Liver (tissue), 9 donors: ENCODE results near the gene ATP10A. TPM values are rescaled to one million over a fixed set of nuclear protein-coding genes. Genes with fewer than 3 reads are reported as not detected.

Source experiments
- DNase-seq: peaks from one replicate; pipeline ENCODE4 v3.0.0-alpha.2; 2017; ENCODE audit warnings: low spot score
- H3K27ac ChIP-seq, 2 donors: one replicate each; pipeline ENCODE4 v1.7.0; 2013; ENCODE audit warnings: inconsistent platforms in 2 of 2, low read length in 2 of 2, control low read depth in 1 of 2, low read depth in 1 of 2, mild to moderate bottlenecking in 1 of 2
- H3K27me3 ChIP-seq, 4 donors: one replicate each; pipeline versions ENCODE4 v1.6.1 to v1.7.0; 2013; ENCODE audit warnings: low read length in 3 of 4, inconsistent platforms in 1 of 4, mild to moderate bottlenecking in 1 of 4, moderate library complexity in 1 of 4; ENCODE audit not compliant: control insufficient read depth in 4 of 4, insufficient read depth in 4 of 4
- H3K36me3 ChIP-seq, 4 donors: one replicate each; pipeline versions ENCODE4 v1.6.1 to v1.7.0; 2013; ENCODE audit warnings: low read length in 3 of 4, mild to moderate bottlenecking in 3 of 4, low read depth in 1 of 4, moderate library complexity in 1 of 4; ENCODE audit not compliant: control insufficient read depth in 4 of 4, insufficient read depth in 3 of 4
- H3K4me1 ChIP-seq, 4 donors: one replicate each; pipeline versions ENCODE4 v1.6.1 to v1.7.0; 2013; ENCODE audit warnings: low read length in 3 of 4, mild to moderate bottlenecking in 3 of 4, moderate library complexity in 1 of 4; ENCODE audit not compliant: control insufficient read depth in 4 of 4, insufficient read depth in 4 of 4
- H3K4me3 ChIP-seq, 3 donors: one replicate each; pipeline versions ENCODE4 v1.6.1 to v1.7.0; 2013; ENCODE audit warnings: low read length in 3 of 3, control low read depth in 1 of 3, low read depth in 1 of 3, mild to moderate bottlenecking in 1 of 3
- H3K9ac ChIP-seq, 2 donors: one replicate each; pipeline ENCODE4 v1.7.0; 2013; ENCODE audit warnings: low read length in 2 of 2, mild to moderate bottlenecking in 2 of 2, moderate library complexity in 2 of 2, control low read depth in 1 of 2, low read depth in 1 of 2
- H3K9me3 ChIP-seq, 4 donors: one replicate each; pipeline versions ENCODE4 v1.6.1 to v1.7.0; 2013; ENCODE audit warnings: low read length in 3 of 4; ENCODE audit not compliant: control insufficient read depth in 4 of 4
- EGR1 ChIP-seq, 2 donors: IDR thresholded peaks; 2 replicates each; pipeline ENCODE4 v1.6.1; 2016 to 2018; ENCODE audit warnings: antibody characterized with exemption in 2 of 2, low read depth in 2 of 2
- FOXA1 ChIP-seq: IDR thresholded peaks from 2 replicates; pipeline ENCODE4 v1.6.1; 2016; ENCODE audit warnings: antibody characterized with exemption
- GABPA ChIP-seq, 2 donors: IDR thresholded peaks in 1 of 2; conservative IDR thresholded peaks in 1 of 2; 2 replicates each; pipeline ENCODE4 v1.6.1; 2016; ENCODE audit warnings: antibody characterized with exemption in 2 of 2, mild to moderate bottlenecking in 1 of 2, moderate library complexity in 1 of 2
- HNF4A ChIP-seq, 2 donors: conservative IDR thresholded peaks; 2 replicates each; pipeline ENCODE4 v1.6.1; 2016; ENCODE audit warnings: antibody characterized with exemption in 2 of 2, mild to moderate bottlenecking in 2 of 2
- HNF4G ChIP-seq: IDR thresholded peaks from 2 replicates; pipeline ENCODE4 v1.6.1; 2016; ENCODE audit warnings: antibody characterized with exemption
- JUND ChIP-seq, 2 donors: IDR thresholded peaks; 2 replicates each; pipeline ENCODE4 v1.6.1; 2016; ENCODE audit warnings: antibody characterized with exemption in 2 of 2
- NR2F2 ChIP-seq: IDR thresholded peaks from 2 replicates; pipeline ENCODE4 v1.6.1; 2016; ENCODE audit warnings: antibody characterized with exemption
- RAD21 ChIP-seq, 2 donors: IDR thresholded peaks; 2 replicates each; pipeline ENCODE4 v1.6.1; 2016; ENCODE audit warnings: antibody characterized with exemption in 2 of 2, mild to moderate bottlenecking in 2 of 2
- RXRA ChIP-seq, 2 donors: IDR thresholded peaks; 2 replicates each; pipeline ENCODE4 v1.6.1; 2017 to 2018; ENCODE audit warnings: antibody characterized with exemption in 2 of 2, mild to moderate bottlenecking in 1 of 2
- SP1 ChIP-seq: IDR thresholded peaks from 2 replicates; pipeline ENCODE4 v1.6.1; 2018; ENCODE audit warnings: antibody characterized with exemption, mild to moderate bottlenecking
- TAF1 ChIP-seq: conservative IDR thresholded peaks from 2 replicates; pipeline ENCODE4 v1.6.1; 2016; ENCODE audit warnings: antibody characterized with exemption, mild to moderate bottlenecking
- YY1 ChIP-seq: IDR thresholded peaks from 2 replicates; pipeline ENCODE4 v1.6.1; 2016; ENCODE audit warnings: antibody characterized with exemption, mild to moderate bottlenecking
- WGBS: extraction: QIAGEN DNeasy Blood & Tissue Kit; methylation state at CpG from one replicate; pipeline ENCODE4 v1.1.7; 2013; 5-methylcytosine and 5-hydroxymethylcytosine counted together
- polyA plus RNA-seq, 2 donors: library from polyadenylated mRNA; stranded (reverse) in 1 of 2; unstranded in 1 of 2; fragments of 200-250 nt in 1 of 2; fragments of >200 nt in 1 of 2; fragmentation: Nextera tagmentation in 1 of 2; extraction: Ambion mirVana in 1 of 2; gene quantifications; one replicate each; pipeline versions ENCODE4 v1.2.1 to v1.2.3, GENCODE V29; 2013 to 2015
- total RNA-seq, 2 donors: library from RNA; depleted of rRNA; stranded (reverse); fragments of >200 nt; gene quantifications; one replicate each; pipeline ENCODE4 v1.2.3, GENCODE V29; 2014
- TF ChIP-seq, protein P1 (sequence below): fragments of 150-350 bp; IDR thresholded peaks from 2 replicates; pipeline ENCODE4 v1.5.1; 2017; ENCODE audit warnings: improper control_type of control experiment, low read depth, low read length; ENCODE audit not compliant: missing input control
- TF ChIP-seq, protein P2 (sequence below): IDR thresholded peaks from 2 replicates; pipeline ENCODE4 v1.6.1; 2016; ENCODE audit warnings: antibody characterized with exemption
- TF ChIP-seq, protein P3 (sequence below): IDR thresholded peaks from 2 replicates; pipeline ENCODE4 v1.6.1; 2016; ENCODE audit warnings: antibody characterized with exemption
- TF ChIP-seq, protein P4 (sequence below): IDR thresholded peaks from 2 replicates; pipeline ENCODE4 v1.6.1; 2016; ENCODE audit warnings: antibody characterized with exemption
- TF ChIP-seq, protein P5 (sequence below): IDR thresholded peaks from 2 replicates; pipeline ENCODE4 v1.6.1; 2016; ENCODE audit warnings: antibody characterized with exemption, mild to moderate bottlenecking
- donor health status: healthy.
- donor health status: healthy.
- donor health status: healthy.
- donor health status: healthy.
- donor health status: healthy.

The ATP10A gene
- total and polyA plus RNA-seq, 4 donors = 0.22 to 1.8 (median 0.39) TPM

DNA sequence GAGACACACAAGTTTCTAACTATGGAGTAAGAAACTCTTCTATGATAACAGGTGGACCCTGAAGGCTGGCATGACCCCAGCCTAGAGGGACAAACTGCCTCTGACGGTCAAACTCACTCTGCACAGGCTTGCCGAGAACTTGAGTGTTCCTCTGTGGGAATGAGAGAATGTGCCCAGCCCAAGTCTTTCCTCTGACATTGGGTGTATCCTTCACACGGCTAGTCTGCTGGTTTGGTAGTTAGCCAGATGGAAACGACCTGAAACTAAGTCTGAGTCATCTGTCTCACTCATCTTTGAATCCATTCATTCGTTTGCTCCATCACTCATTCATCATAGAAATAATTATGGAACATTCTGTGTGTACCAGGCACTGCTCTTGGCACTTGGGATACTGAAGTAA is 198.4 kb downstream of the ATP10A start:
- Histone ChIP-seq H3K4me1 (no peaks in the 10 kb centered on the region), H3K9me3 (no peaks in the 10 kb centered on the region), H3K27ac (no peak overlapping the region), H3K9ac (no peak overlapping the region), H3K27me3 (no peaks in the 10 kb centered on the region), H3K4me3 (no peak overlapping the region), H3K36me3 (no peaks in the 10 kb centered on the region)
- WGBS = 70% methylated on average over 5 of the region's 5 CpGs
- TF ChIP-seq SP1 = no peak
- TF ChIP-seq, protein P1, sequence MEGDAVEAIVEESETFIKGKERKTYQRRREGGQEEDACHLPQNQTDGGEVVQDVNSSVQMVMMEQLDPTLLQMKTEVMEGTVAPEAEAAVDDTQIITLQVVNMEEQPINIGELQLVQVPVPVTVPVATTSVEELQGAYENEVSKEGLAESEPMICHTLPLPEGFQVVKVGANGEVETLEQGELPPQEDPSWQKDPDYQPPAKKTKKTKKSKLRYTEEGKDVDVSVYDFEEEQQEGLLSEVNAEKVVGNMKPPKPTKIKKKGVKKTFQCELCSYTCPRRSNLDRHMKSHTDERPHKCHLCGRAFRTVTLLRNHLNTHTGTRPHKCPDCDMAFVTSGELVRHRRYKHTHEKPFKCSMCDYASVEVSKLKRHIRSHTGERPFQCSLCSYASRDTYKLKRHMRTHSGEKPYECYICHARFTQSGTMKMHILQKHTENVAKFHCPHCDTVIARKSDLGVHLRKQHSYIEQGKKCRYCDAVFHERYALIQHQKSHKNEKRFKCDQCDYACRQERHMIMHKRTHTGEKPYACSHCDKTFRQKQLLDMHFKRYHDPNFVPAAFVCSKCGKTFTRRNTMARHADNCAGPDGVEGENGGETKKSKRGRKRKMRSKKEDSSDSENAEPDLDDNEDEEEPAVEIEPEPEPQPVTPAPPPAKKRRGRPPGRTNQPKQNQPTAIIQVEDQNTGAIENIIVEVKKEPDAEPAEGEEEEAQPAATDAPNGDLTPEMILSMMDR = no peak
- TF ChIP-seq, protein P2, sequence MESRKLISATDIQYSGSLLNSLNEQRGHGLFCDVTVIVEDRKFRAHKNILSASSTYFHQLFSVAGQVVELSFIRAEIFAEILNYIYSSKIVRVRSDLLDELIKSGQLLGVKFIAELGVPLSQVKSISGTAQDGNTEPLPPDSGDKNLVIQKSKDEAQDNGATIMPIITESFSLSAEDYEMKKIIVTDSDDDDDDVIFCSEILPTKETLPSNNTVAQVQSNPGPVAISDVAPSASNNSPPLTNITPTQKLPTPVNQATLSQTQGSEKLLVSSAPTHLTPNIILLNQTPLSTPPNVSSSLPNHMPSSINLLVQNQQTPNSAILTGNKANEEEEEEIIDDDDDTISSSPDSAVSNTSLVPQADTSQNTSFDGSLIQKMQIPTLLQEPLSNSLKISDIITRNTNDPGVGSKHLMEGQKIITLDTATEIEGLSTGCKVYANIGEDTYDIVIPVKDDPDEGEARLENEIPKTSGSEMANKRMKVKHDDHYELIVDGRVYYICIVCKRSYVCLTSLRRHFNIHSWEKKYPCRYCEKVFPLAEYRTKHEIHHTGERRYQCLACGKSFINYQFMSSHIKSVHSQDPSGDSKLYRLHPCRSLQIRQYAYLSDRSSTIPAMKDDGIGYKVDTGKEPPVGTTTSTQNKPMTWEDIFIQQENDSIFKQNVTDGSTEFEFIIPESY = no peak
- no peak for DNase-seq

DNA sequence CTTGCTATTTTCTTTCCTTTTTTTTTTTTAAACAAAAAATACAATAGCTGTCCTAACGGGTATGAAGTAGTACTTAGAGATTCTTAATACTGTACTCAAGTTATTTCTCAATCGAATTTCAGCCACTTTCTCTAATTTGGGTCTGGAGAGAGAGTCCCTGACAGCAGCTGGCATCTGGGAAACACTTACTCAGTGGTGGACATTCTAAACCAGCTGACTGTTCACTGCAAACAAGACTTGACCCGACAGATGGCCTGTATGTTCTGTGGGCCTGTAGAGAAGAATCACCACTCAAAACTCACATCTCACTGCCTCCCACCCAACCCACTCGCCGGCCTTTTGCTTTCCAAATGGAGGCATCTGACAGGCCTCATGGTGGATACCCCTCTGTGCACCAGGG is 199.6 kb downstream of the ATP10A start:
- DNase-seq = no peak
- Histone ChIP-seq H3K4me3 (no peak overlapping the region), H3K9ac (no peak overlapping the region), H3K27ac (no peak overlapping the region), H3K4me1 (no peaks in the 10 kb centered on the region), H3K36me3 (no peaks in the 10 kb centered on the region), H3K27me3 (no peaks in the 10 kb centered on the region), H3K9me3 (no peaks in the 10 kb centered on the region)
- TF ChIP-seq FOXA1 (no peak), YY1 (no peak), HNF4A (conservative IDR thresholded peaks at IDR 0.05) (no peak), HNF4G (no peak), SP1 (no peak), EGR1 (IDR thresholded peaks at IDR 0.05; ENCODE audit: low read depth in 2 of 2) (no peak), RAD21 (IDR thresholded peaks at IDR 0.05) (no peak), JUND (IDR thresholded peaks at IDR 0.05) (no peak), NR2F2 (no peak), TAF1 (no peak), GABPA (IDR thresholded peaks at IDR 0.05 in 1 of 2, conservative IDR thresholded peaks at IDR 0.05 in 1 of 2) (no peak), RXRA (IDR thresholded peaks at IDR 0.05) (no peak)
- TF ChIP-seq, protein P3, sequence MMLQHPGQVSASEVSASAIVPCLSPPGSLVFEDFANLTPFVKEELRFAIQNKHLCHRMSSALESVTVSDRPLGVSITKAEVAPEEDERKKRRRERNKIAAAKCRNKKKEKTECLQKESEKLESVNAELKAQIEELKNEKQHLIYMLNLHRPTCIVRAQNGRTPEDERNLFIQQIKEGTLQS = no peak
- TF ChIP-seq, protein P2 = no peak
- TF ChIP-seq, protein P1 = no peak
- TF ChIP-seq, protein P4, sequence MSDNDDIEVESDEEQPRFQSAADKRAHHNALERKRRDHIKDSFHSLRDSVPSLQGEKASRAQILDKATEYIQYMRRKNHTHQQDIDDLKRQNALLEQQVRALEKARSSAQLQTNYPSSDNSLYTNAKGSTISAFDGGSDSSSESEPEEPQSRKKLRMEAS = no peak
- TF ChIP-seq, protein P5, sequence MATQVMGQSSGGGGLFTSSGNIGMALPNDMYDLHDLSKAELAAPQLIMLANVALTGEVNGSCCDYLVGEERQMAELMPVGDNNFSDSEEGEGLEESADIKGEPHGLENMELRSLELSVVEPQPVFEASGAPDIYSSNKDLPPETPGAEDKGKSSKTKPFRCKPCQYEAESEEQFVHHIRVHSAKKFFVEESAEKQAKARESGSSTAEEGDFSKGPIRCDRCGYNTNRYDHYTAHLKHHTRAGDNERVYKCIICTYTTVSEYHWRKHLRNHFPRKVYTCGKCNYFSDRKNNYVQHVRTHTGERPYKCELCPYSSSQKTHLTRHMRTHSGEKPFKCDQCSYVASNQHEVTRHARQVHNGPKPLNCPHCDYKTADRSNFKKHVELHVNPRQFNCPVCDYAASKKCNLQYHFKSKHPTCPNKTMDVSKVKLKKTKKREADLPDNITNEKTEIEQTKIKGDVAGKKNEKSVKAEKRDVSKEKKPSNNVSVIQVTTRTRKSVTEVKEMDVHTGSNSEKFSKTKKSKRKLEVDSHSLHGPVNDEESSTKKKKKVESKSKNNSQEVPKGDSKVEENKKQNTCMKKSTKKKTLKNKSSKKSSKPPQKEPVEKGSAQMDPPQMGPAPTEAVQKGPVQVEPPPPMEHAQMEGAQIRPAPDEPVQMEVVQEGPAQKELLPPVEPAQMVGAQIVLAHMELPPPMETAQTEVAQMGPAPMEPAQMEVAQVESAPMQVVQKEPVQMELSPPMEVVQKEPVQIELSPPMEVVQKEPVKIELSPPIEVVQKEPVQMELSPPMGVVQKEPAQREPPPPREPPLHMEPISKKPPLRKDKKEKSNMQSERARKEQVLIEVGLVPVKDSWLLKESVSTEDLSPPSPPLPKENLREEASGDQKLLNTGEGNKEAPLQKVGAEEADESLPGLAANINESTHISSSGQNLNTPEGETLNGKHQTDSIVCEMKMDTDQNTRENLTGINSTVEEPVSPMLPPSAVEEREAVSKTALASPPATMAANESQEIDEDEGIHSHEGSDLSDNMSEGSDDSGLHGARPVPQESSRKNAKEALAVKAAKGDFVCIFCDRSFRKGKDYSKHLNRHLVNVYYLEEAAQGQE = no peak
- 76% methylated on average over 5 of the region's 5 CpGs for WGBS
